ENCODE results near the gene AKAP7. TPM values are rescaled to one million over a fixed set of nuclear protein-coding genes. Genes with fewer than 3 reads are reported as not detected.

Gene AKAP7
- polyA plus RNA-seq, 2 of the 4 experiments (the other 2 are of a cell fraction), result 2.5 to 3.7 TPM

- FAIRE-seq (no peak), ATAC-seq (no peak), DNase-seq (ENCODE audit: low read depth in 1 of 2, low spot score in 1 of 2) (no peak)
- ChIA-PET CTCF (no interaction called here), POLR2A (no interaction called here)
- Histone ChIP-seq H3K9me3 (no peaks in the 10 kb centered on the region), H3K4me3 (no peak overlapping the region), H3K4me2 (no peak overlapping the region), H3K4me1 (0 out of 3 replicates have a peak, but pooled peaks cover 3% of the 10 kb centered on the region), H3K27ac (no peak overlapping the region)
- 47% methylated on average over 3 of the region's 3 CpGs for WGBS (ENCODE audit: missing lambda C conversion rate)
- TF ChIP-seq FOXS1 (CRISPR knock-in tag; IDR thresholded peaks at IDR 0.05) (no peak), MAX (IDR thresholded peaks at IDR 0.05) (no peak), TP53 (CRISPR knock-in tag; IDR thresholded peaks at IDR 0.05) (no peak), RNF2 (IDR thresholded peaks at IDR 0.05; ENCODE audit: borderline replicate concordance, low read depth) (no peak), BHLHE40 (IDR thresholded peaks at IDR 0.05; ENCODE audit: low read depth, low read length) (no peak), HEYL (CRISPR knock-in tag; IDR thresholded peaks at IDR 0.05) (no peak), JUN (IDR thresholded peaks at IDR 0.05) (no peak), GATA3 (IDR thresholded peaks at IDR 0.05; ENCODE audit: borderline replicate concordance) (no peak), RCOR1 (IDR thresholded peaks at IDR 0.05; ENCODE audit: low read depth, low read length) (no peak)
These were observed 10.8 kb upstream of the AKAP7 start for GRCh38 chr6:131124336-131125071.

GRCh38 chr6:131125431-131125830 lies 9.8 kb upstream of the AKAP7 start:
- no peak for TF ChIP-seq CHD2 (IDR thresholded peaks at IDR 0.05; ENCODE audit: low read length, partially characterized antibody)
- TF ChIP-seq ELK1 (IDR thresholded peaks at IDR 0.05; ENCODE audit: low read depth, low read length), result no peak
- no peak for TF ChIP-seq USF2 (IDR thresholded peaks at IDR 0.05)
- no peak for TF ChIP-seq MAZ (IDR thresholded peaks at IDR 0.05; ENCODE audit: borderline replicate concordance, low read depth, low read length)
- no peak for TF ChIP-seq FOSB (CRISPR knock-in tag; IDR thresholded peaks at IDR 0.05)
- TF ChIP-seq POLR2AphosphoS2 (conservative IDR thresholded peaks at IDR 0.05; ENCODE audit: low read length), result no peak
- TF ChIP-seq FOSL2 (IDR thresholded peaks at IDR 0.05), result no peak
- no peak for TF ChIP-seq FOSL2 (CRISPR knock-in tag; IDR thresholded peaks at IDR 0.05)
- no peak for TF ChIP-seq ZC3H11A (IDR thresholded peaks at IDR 0.05)
- no peak for TF ChIP-seq TP53 (CRISPR knock-in tag; IDR thresholded peaks at IDR 0.05)
- H3K4me1 ChIP-seq, result 0 out of 3 replicates have a peak, but pooled peaks cover 3% of the 10 kb centered on the region
- 80% methylated on average over 1 of the region's 1 CpG for WGBS (ENCODE audit: missing lambda C conversion rate)
- ChIA-PET POLR2A (no interaction called here), CTCF (no interaction called here)
- no peak for DNase-seq (ENCODE audit: low read depth in 1 of 2, low spot score in 1 of 2)
- H3K4me2 ChIP-seq, result no peak overlapping the region
- no peaks in the 10 kb centered on the region for H3K9me3 ChIP-seq
- no peak for ATAC-seq
- FAIRE-seq, result no peak
- H3K27ac ChIP-seq, result no peak overlapping the region
- no peak overlapping the region for H3K4me3 ChIP-seq

- DNase-seq (ENCODE audit: low read depth in 1 of 2, low spot score in 1 of 2), result no peak
- ChIA-PET CTCF (interaction anchor here (0.6 to 1.3 kb wide), 3 partner anchors 13 to 498 kb away, joined by 3 to 5 read pairs (median 3); no protein-coding TSS in a partner anchor), POLR2A (no interaction called here)
- Histone ChIP-seq H3K27ac (no peak overlapping the region), H3K9me3 (no peaks in the 10 kb centered on the region), H3K4me1 (peaks cover 9% of the 10 kb centered on the region), H3K4me2 (no peak overlapping the region), H3K4me3 (no peak overlapping the region)
- no peak for ATAC-seq
- 71% methylated on average over 10 of the region's 10 CpGs for WGBS (ENCODE audit: missing lambda C conversion rate)
- no peak for FAIRE-seq
- TF ChIP-seq PHF8 (IDR thresholded peaks at IDR 0.05; ENCODE audit: borderline replicate concordance, low read depth) (no peak), HMGXB4 (CRISPR knock-in tag; IDR thresholded peaks at IDR 0.05; ENCODE audit: borderline replicate concordance) (no peak), ATOH8 (CRISPR knock-in tag; IDR thresholded peaks at IDR 0.05; ENCODE audit: low read depth) (no peak), HES2 (IDR thresholded peaks at IDR 0.05) (no peak), CTCF (IDR thresholded peaks at IDR 0.05) (no peak), RAD21 (conservative IDR thresholded peaks at IDR 0.05 in 1 of 2, IDR thresholded peaks at IDR 0.05 in 1 of 2) (no peak), RNF2 (IDR thresholded peaks at IDR 0.05; ENCODE audit: borderline replicate concordance, low read depth) (no peak), CHD4 (IDR thresholded peaks at IDR 0.05; ENCODE audit: borderline replicate concordance) (no peak)
These were observed 5.3 kb upstream of the AKAP7 start for GRCh38 chr6:131129689-131130553.
